ENCODE measurements around the gene GLT8D1.
"Not testable (repeated sequence)": the region's sequence is repeated elsewhere in the genome, so short reads cannot be mapped to it uniquely, and the experiment has no call there.

The GLT8D1 gene

GRCh38 chr3:52678265-52679198 lies 27.1 kb downstream of the GLT8D1 start:
- no peak for DNase-seq

DNA sequence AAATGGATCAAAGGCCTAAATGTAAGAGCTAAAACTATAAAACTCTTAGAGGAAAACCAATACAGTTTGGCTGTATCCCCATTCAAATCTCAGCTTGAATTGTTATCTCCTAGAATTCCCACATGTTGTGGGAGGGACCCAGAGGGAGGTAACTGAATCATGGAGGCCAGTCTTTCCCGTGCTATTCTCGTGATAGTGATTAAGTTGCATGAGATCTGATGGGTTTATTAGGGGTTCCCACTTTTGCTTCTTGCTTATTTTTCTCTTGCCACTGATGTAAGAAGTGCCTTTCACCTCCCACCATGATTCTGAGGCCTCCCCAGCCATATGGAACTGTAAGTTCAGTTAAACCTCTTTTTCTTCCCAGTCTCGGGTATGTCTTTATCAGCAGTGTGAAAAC lies 29.4 kb downstream of the GLT8D1 start:
- DNase-seq: not testable (repeated sequence)

DNA sequence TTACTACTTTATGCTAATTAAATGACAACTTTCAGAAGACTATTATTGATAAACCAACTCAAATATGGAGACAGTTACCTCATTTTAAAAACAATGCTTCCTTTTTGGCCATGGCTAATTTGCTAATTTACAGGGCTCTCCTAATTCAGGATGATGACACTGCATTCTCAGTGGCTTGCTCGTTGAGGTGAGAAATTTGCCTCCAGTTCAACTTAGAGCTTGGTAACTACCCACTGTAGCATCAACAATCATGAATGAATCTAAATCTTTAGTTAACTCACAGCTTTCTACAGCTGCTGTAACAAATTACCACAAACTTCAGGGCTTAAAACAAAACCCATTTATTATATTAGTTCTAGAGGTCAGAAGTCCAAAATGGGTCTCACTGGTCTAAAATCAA lies 33.9 kb downstream of the GLT8D1 start:
- DNase-seq: no peak

- DNase-seq: peak; percentile 100
Measured at GRCh38 chr3:52670621-52671521, 34.7 kb downstream of the GLT8D1 start.

GRCh38 chr3:52663098-52663497 lies 42.5 kb downstream of the GLT8D1 start:
- DNase-seq: no peak

DNA sequence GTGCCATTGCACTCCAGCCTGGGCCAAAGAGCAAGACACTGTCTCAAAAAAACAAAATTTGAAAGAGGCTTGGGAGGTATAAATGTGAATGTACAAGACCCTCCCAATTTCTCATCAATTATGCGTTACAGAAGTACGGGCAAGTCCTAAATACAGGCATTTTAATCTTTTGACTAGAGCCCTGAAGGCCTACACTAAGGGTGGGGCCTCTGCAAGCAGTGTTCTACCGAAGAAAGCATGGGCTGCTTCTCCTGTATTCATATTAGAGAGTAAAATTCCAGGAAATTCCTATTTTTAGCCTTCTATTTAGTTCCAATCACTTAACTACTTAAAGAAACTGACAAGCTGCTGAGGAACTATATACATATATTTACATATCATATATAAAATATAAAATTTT lies 45.5 kb downstream of the GLT8D1 start:
- no peak for DNase-seq

DNA sequence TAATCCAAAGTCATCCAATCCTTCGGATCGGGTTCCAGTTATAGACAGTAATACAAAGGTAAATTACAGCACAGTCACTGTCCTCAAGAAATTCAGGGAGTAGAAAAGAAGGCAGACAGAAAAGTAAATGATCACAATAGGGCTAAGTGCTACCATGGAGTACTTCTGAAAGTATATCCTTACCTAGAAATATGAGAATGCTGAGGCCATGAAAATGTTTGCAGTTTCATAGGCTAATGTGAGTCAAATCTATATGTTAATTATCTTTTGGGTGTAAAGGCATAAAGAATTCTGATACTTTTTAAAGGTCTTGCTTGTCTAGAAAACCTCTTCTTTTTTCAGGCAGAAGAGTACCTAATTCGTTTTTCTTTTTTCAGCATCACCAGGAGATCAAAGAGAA lies 49.7 kb downstream of the GLT8D1 start:
- no peak for DNase-seq

DNA sequence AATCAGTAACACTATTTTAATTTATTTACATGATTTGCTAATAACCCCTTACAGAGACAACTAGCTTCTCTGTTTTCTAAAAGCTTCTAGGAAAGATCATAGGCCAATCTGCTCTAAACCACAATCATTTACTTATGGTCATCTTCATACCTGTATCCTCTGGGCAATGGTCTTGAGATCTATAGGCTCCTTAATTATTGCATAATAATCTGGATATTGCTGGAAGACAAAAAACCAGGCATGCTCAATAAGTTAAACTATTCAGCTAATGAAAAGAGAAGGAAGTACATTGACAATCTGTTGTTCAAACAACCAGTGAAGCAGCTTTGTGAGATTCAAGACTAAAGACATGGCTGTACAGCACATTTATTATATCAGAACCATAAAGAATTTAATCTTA lies 54.0 kb downstream of the GLT8D1 start:
- DNase-seq: no peak

GRCh38 chr3:52650439-52650838 lies 55.2 kb downstream of the GLT8D1 start:
- no peak for DNase-seq

DNA sequence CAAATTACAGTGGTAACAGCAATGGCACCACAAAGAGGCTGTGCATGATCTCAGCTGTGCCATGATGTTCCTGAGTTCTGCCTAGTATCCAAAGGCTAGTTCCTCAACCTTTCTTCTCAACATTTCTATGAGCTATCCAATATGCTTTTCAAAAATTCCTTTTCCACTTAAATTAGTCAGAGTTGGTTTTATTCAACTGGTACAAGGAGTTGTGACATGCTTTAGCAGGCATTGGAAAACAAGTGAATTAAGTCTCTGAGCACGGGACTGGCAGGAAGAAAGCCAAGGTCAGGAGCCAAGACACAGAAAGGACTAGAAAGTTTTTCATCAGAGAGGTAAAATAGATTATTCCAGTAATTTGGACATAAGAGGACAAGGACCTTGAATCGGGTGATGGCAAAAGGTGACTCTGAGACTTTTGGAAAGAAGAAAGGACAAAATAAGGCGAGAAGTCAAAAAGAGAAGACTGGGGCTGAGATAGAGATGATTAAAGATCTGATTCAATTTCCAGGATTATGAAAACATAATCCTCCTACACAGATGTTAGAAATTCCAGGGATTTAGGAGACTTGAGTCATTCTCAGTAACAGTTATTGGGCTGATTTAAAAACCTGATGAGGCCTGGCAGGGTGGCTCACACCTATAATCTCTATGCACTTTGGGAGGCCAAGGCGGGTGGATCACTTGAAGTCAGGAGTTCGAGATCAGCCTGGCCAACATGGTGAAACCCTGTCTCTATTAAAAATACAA lies 56.0 kb downstream of the GLT8D1 start:
- peak; percentile 84 for DNase-seq

- DNase-seq: no peak
Measured at GRCh38 chr3:52645549-52645948, 60.0 kb downstream of the GLT8D1 start.
